Body of pancreas (tissue), 4 donors: ENCODE results near the gene BEND3.

Experiments
- CTCF ChIP-seq, 7 experiments: fragments of 450-650 bp in 4 of 7; fragments of 200-600 bp in 3 of 7; sonication (generic) in 3 of 7; IDR thresholded peaks; one replicate each; pipeline ENCODE4 v1.5.1; 2016 to 2019; ENCODE audit warnings: antibody characterized with exemption in 7 of 7
- POLR2A ChIP-seq, 3 donors: fragments of 450-650 bp; IDR thresholded peaks; one replicate each; pipeline ENCODE4 v1.6.1; 2016; ENCODE audit warnings: antibody characterized with exemption in 3 of 3, mild to moderate bottlenecking in 2 of 3

DNA sequence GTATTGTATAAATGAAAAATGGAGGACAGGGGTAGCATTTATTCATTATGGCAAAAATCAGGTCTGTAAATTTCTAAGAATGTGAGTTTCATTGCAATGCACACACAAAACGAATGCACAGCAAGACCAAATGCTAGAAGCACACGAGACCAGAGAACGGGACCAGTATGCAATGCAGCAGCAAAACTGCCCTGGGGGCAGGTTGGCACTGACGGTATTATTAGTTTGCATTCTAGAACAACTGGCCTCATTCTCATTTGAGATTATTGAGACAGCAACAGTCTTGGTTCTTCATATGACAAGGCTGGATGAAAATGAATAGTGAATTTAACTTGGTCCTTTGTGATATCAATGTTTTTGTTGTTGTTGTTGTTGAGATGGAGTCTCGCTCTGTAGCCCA is 96.3 kb downstream of the BEND3 start:
- no peak for TF ChIP-seq CTCF (IDR thresholded peaks at IDR 0.05)
- TF ChIP-seq POLR2A (IDR thresholded peaks at IDR 0.05): no peak
